Spleen (tissue), 7 donors: Measurements from ENCODE around the gene TSKU.
"Not testable (repeated sequence)": the region's sequence is repeated elsewhere in the genome, so short reads cannot be mapped to it uniquely, and the experiment has no call there.

Experiments
- POLR2A ChIP-seq, 3 donors: fragments of 450-650 bp; IDR thresholded peaks; one replicate each; pipeline ENCODE4 v1.5.1; 2017; ENCODE audit warnings: antibody characterized with exemption in 3 of 3, mild to moderate bottlenecking in 1 of 3
- POLR2AphosphoS5 ChIP-seq, 3 donors: sonication (generic); formaldehyde crosslinking; IDR thresholded peaks; one replicate each; pipeline ENCODE4 v1.5.1; 2017; ENCODE audit warnings: antibody characterized with exemption in 3 of 3
- TF ChIP-seq, protein P1 (sequence below), 11 experiments: fragments of 200-600 bp in 7 of 11; fragments of 450-650 bp in 4 of 11; sonication (generic) in 4 of 11; IDR thresholded peaks in 8 of 11; conservative IDR thresholded peaks in 3 of 11; 1 replicate in 7 of 11; 2 replicates in 4 of 11; pipeline versions ENCODE4 v1.4.0 to v1.8.0; 2016 to 2021; ENCODE audit warnings: antibody characterized with exemption in 11 of 11, inconsistent platforms in 4 of 11, mild to moderate bottlenecking in 1 of 11
- donor health status: DM: no; HTN: no; CAD: no; lungs with moderate emphysema.
- donor health status: DM: no; HTN: no; CAD: no.
- donor health status: DM: no; HTN: no; CAD: no.

DNA sequence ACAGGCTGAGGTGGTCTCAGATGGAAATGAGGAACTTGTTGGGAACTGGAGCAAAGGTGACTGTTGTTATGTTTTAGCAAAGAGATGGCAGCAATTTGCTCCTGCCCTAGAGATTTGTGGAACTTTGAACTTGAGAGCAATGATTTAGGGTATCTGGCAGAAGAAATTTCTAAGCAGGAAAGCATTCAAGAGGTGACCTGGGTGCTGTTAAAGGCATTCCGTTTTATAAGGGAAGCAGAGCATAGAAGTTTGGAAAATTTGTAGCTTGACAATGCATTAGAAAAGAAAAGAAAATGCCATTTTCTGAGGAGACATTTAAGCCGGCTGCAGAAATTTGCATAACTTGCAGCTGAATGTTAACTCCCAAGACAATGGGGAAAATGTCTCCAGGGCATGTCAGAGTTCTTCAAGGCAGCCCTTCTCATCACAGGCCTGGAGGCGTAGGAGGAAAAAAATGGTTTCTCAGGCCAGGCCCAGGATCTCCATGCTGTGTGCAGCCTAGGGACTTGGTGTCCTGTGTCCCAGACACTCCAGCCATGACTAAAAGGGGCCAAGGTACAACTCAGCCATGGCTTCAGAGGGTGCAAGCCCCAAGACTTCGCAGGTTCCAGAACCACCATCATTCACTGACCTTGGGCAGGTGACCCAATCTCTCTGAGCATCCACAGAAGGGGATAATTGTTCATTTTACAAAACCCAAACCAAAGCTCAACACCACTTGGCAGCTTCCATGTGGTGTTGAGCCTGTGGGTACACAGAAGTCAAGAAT lies 8.0 kb downstream of the TSKU start:
- TF ChIP-seq, protein P1, sequence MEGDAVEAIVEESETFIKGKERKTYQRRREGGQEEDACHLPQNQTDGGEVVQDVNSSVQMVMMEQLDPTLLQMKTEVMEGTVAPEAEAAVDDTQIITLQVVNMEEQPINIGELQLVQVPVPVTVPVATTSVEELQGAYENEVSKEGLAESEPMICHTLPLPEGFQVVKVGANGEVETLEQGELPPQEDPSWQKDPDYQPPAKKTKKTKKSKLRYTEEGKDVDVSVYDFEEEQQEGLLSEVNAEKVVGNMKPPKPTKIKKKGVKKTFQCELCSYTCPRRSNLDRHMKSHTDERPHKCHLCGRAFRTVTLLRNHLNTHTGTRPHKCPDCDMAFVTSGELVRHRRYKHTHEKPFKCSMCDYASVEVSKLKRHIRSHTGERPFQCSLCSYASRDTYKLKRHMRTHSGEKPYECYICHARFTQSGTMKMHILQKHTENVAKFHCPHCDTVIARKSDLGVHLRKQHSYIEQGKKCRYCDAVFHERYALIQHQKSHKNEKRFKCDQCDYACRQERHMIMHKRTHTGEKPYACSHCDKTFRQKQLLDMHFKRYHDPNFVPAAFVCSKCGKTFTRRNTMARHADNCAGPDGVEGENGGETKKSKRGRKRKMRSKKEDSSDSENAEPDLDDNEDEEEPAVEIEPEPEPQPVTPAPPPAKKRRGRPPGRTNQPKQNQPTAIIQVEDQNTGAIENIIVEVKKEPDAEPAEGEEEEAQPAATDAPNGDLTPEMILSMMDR (IDR thresholded peaks at IDR 0.05 in 8 of 11, conservative IDR thresholded peaks at IDR 0.05 in 3 of 11), result not testable (repeated sequence)
- not testable (repeated sequence) for TF ChIP-seq POLR2A, POLR2AphosphoS5 (IDR thresholded peaks at IDR 0.05)
